Keratinocyte (primary cell): ENCODE data around the gene HOXB5. TPM values are rescaled to one million over a fixed set of nuclear protein-coding genes. Genes with fewer than 3 reads are reported as not detected.

Experiments
- DNase-seq: peaks from one replicate; pipeline ENCODE4 v3.0.0-alpha.2; 2011; ENCODE audit warnings: low read depth, missing footprints, low spot score
- FAIRE-seq: peaks from 2 replicates; lab custom pipeline; 2011; peaks lifted over from hg19 to GRCh38; lab: Jason Lieb, UNC
- H2AFZ ChIP-seq: 2 replicates; pipeline ENCODE4 v1.6.0; 2012; ENCODE audit warnings: low read length, control low read depth, inconsistent platforms; ENCODE audit not compliant: control insufficient read depth
- H3K27ac ChIP-seq: 2 replicates; pipeline ENCODE4 v1.5.1; 2011; ENCODE audit warnings: low read length; ENCODE audit not compliant: control insufficient read depth, insufficient read depth
- H3K27me3 ChIP-seq: 3 replicates; pipeline ENCODE4 v1.6.0; 2011; ENCODE audit warnings: low read length; ENCODE audit not compliant: control insufficient read depth, insufficient read depth; ENCODE audit errors: extremely low read depth
- H3K36me3 ChIP-seq, 2 experiments: 2 replicates in 1 of 2; 3 replicates in 1 of 2; pipeline ENCODE4 v1.5.1; 2011; ENCODE audit warnings: low read length in 2 of 2, mild to moderate bottlenecking in 1 of 2; ENCODE audit not compliant: control insufficient read depth in 2 of 2, insufficient read depth in 2 of 2; ENCODE audit errors: extremely low read depth in 1 of 2
- H3K4me1 ChIP-seq: 3 replicates; pipeline ENCODE4 v1.5.1; 2011; ENCODE audit warnings: low read length; ENCODE audit not compliant: control insufficient read depth, insufficient read depth; ENCODE audit errors: extremely low read depth
- H3K4me2 ChIP-seq: 3 replicates; pipeline ENCODE4 v1.6.0; 2011; ENCODE audit warnings: low read depth, low read length; ENCODE audit not compliant: control insufficient read depth, insufficient read depth; ENCODE audit errors: extremely low read depth
- H3K4me3 ChIP-seq, 3 experiments: fragments of 200-600 bp in 1 of 3; sonication (generic) in 1 of 3; 2 replicates in 2 of 3; 3 replicates in 1 of 3; pipeline ENCODE4 v1.5.1; 2011 to 2016; ENCODE audit warnings: low read length in 3 of 3, mild to moderate bottlenecking in 3 of 3, control low read depth in 2 of 3, inconsistent platforms in 1 of 3, low read depth in 1 of 3, mixed read lengths in 1 of 3, mixed run types in 1 of 3, moderate library complexity in 1 of 3; ENCODE audit not compliant: control insufficient read depth in 2 of 3, insufficient read depth in 2 of 3; ENCODE audit errors: extremely low read depth in 1 of 3
- H3K79me2 ChIP-seq: 2 replicates; pipeline ENCODE4 v1.6.0; 2012; ENCODE audit warnings: low read length; ENCODE audit not compliant: control insufficient read depth, insufficient read depth
- H3K9ac ChIP-seq: 3 replicates; pipeline ENCODE4 v1.6.0; 2011; ENCODE audit warnings: low read length; ENCODE audit not compliant: control insufficient read depth, insufficient read depth; ENCODE audit errors: extremely low read depth
- H3K9me1 ChIP-seq: 3 replicates; pipeline ENCODE4 v1.6.0; 2011; ENCODE audit warnings: low read length; ENCODE audit not compliant: control insufficient read depth, insufficient read depth; ENCODE audit errors: extremely low read depth
- H3K9me3 ChIP-seq: 2 replicates; pipeline ENCODE4 v1.5.1; 2012; ENCODE audit warnings: low read depth, low read length; ENCODE audit not compliant: control insufficient read depth
- H4K20me1 ChIP-seq: 3 replicates; pipeline ENCODE4 v1.6.0; 2011; ENCODE audit warnings: low read length; ENCODE audit not compliant: control insufficient read depth, insufficient read depth; ENCODE audit errors: extremely low read depth
- CTCF ChIP-seq, 3 experiments: IDR thresholded peaks in 1 of 3; conservative IDR thresholded peaks in 1 of 3; optimal IDR thresholded peaks in 1 of 3; 2 replicates in 2 of 3; 3 replicates in 1 of 3; pipeline versions ENCODE3 to v1.5.1; 2011; ENCODE audit warnings: low read length in 3 of 3, mild to moderate bottlenecking in 3 of 3, moderate library complexity in 2 of 3, control low read depth in 1 of 3, inconsistent platforms in 1 of 3; ENCODE audit not compliant: insufficient read depth in 2 of 3; ENCODE audit errors: extremely low read depth in 1 of 3
- EZH2 ChIP-seq: IDR thresholded peaks from one replicate; pipeline ENCODE4 v1.6.1; 2012; ENCODE audit warnings: inconsistent platforms, mild to moderate bottlenecking, low read length, moderate library complexity
- dilution Hi-C: fragments of 300-500 bp; cut with MboI; formaldehyde crosslinking; loops from one replicate; pipeline ENCODE4 v1.7.0; 2020; ENCODE audit warnings: low sequenced_read_pairs; ENCODE audit not compliant: extremely low pct_ligation_motif_present
- polyA plus RNA-seq, 5 experiments: library from polyadenylated mRNA; depleted of rRNA in 3 of 5; stranded (reverse) in 3 of 5; stranded (forward) in 1 of 5; unstranded in 1 of 5; fragments of >200 nt; gene quantifications; 1 replicate in 1 of 5; 2 replicates in 3 of 5; 3 replicates in 1 of 5; pipeline versions ENCODE4 v1.2.1 to v1.2.3, GENCODE V29; 2011 to 2012; ENCODE audit warnings: missing spikeins in 2 of 5, low read depth in 1 of 5, low replicate concordance in 1 of 5

Gene HOXB5
- polyA plus RNA-seq, 1 donor (not counting 4 experiments of a cell fraction or from before 2014, with no cell fraction given): not detected

GRCh38 chr17:48624118-48624517 is 30.5 kb upstream of the HOXB5 start:
- Histone ChIP-seq H3K9ac (no peak overlapping the region), H3K27ac (no peak overlapping the region), H3K9me3 (no peaks in the 10 kb centered on the region), H2AFZ (no peak overlapping the region), H3K4me2 (no peak overlapping the region), H3K4me1 (peaks cover 3% of the 10 kb centered on the region), H3K36me3 (no peaks in the 10 kb centered on the region), H3K27me3 (peaks cover 100% of the 10 kb centered on the region), H3K4me3 (no peak overlapping the region), H3K79me2 (no peaks in the 10 kb centered on the region), H3K9me1 (no peaks in the 10 kb centered on the region), H4K20me1 (no peaks in the 10 kb centered on the region)
- TF ChIP-seq EZH2: no peak
- TF ChIP-seq CTCF (optimal IDR thresholded peaks at IDR 0.05 in 1 of 3, IDR thresholded peaks at IDR 0.05 in 1 of 3, conservative IDR thresholded peaks at IDR 0.05 in 1 of 3; ENCODE audit: extremely low read depth in 1 of 3, insufficient read depth in 2 of 3, low read length in 3 of 3): no peak
- dilution Hi-C loops: no loop called here
- DNase-seq (no peak), FAIRE-seq (no peak)

- Histone ChIP-seq H3K9ac (no peak overlapping the region), H3K36me3 (no peaks in the 10 kb centered on the region), H3K9me3 (no peaks in the 10 kb centered on the region), H3K4me1 (peaks cover 3% of the 10 kb centered on the region), H4K20me1 (no peaks in the 10 kb centered on the region), H3K27me3 (peaks cover 100% of the 10 kb centered on the region), H3K79me2 (no peaks in the 10 kb centered on the region), H3K4me3 (no peak overlapping the region), H3K4me2 (no peak overlapping the region), H3K27ac (no peak overlapping the region), H2AFZ (no peak overlapping the region), H3K9me1 (no peaks in the 10 kb centered on the region)
- DNase-seq (no peak), FAIRE-seq (no peak)
- TF ChIP-seq EZH2 (no peak), CTCF (optimal IDR thresholded peaks at IDR 0.05 in 1 of 3, IDR thresholded peaks at IDR 0.05 in 1 of 3, conservative IDR thresholded peaks at IDR 0.05 in 1 of 3; ENCODE audit: extremely low read depth in 1 of 3, insufficient read depth in 2 of 3, low read length in 3 of 3) (no peak)
- dilution Hi-C loops: no loop called here
These were observed 30.0 kb upstream of the HOXB5 start for GRCh38 chr17:48623583-48623982.
